ENCODE measurements around the gene ZNF747.

DNA sequence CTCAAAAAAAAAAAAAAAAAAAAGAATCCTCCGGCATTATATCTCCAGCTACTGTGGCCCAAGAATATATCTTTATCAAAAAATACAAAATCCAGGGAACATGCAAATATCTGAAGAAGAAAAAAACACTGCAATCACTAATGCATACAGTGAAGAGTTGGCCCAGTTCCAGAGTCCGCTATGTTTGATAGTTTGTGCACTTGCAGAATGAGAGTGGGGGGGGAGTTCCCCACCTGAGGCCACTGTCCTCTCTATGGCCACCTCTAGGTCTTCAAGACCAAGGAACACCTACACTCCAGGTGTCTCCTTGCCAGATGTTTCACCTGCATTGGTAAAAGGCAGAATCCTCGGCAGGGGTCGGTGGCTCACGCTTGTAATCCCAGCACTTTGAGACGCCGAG is 46.8 kb upstream of the ZNF747 start:
- no peak for TF ChIP-seq POLR2A (IDR thresholded peaks at IDR 0.05)
- TF ChIP-seq, protein P1, sequence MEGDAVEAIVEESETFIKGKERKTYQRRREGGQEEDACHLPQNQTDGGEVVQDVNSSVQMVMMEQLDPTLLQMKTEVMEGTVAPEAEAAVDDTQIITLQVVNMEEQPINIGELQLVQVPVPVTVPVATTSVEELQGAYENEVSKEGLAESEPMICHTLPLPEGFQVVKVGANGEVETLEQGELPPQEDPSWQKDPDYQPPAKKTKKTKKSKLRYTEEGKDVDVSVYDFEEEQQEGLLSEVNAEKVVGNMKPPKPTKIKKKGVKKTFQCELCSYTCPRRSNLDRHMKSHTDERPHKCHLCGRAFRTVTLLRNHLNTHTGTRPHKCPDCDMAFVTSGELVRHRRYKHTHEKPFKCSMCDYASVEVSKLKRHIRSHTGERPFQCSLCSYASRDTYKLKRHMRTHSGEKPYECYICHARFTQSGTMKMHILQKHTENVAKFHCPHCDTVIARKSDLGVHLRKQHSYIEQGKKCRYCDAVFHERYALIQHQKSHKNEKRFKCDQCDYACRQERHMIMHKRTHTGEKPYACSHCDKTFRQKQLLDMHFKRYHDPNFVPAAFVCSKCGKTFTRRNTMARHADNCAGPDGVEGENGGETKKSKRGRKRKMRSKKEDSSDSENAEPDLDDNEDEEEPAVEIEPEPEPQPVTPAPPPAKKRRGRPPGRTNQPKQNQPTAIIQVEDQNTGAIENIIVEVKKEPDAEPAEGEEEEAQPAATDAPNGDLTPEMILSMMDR (IDR thresholded peaks at IDR 0.05) = no peak
